NCI-H446 treated with DMSO at 0.1 percent for 48 hours (cell line): ENCODE results near the gene CDK4.

Experiments
- DNase-seq: peaks from one replicate; lab custom pipeline; 2025; lab: John Stamatoyannopoulos, UW

CDK4 gene

DNA sequence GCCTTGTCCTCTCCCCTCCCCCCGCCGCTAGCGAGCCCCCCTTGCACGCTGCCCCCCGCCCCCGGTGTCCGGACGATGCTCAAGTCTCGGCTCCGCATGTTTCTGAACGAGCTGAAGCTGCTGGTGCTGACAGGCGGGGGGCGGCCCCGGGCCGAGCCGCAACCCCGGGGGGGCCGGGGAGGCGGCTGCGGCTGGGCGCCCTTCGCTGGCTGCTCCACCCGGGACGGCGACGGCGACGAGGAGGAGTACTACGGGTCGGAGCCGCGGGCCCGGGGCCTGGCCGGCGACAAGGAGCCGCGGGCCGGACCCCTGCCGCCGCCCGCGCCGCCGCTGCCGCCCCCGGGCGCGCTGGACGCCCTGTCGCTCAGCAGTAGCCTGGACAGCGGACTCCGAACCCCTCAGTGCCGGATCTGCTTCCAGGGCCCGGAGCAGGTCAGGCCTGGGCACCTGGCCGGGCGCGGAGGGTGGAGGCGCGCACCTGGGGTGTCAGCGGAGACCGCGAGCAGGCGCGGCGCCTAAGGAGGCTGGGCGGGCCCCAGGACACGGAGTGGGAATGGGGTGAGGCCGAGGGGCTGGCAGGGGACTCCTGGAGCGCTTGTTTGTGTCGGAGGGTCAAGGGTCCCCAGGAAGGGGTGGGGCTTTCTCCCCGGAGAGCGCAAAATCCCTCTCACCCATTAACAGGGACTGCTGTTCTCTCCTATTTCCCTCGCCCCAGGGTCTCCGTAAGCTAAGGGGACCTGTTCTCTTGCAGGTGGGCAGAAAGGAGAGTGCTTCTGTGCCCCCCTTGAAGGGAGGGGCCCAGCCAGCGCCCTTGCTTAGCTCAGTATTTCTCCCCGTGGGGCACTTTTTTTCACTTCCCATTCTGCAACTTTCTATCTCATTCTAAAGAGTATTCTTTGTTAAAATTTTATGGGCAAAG, 3.6 kb upstream of the CDK4 start:
- DNase-seq = no peak

DNA sequence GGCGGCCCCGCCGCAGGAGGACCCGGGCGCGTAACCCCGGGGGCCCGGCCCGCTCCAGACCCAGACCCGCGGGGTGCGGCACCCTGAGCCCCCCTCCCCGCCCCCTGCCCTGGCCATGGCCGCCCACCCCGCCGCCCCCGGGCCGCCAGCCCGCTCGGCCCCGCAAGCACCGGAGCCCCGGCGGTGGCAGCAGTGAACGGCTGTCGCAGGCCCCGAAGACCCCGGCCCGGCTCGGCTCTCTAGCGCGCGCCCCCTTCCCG, 3.0 kb upstream of the CDK4 start:
- DNase-seq = no peak

DNA sequence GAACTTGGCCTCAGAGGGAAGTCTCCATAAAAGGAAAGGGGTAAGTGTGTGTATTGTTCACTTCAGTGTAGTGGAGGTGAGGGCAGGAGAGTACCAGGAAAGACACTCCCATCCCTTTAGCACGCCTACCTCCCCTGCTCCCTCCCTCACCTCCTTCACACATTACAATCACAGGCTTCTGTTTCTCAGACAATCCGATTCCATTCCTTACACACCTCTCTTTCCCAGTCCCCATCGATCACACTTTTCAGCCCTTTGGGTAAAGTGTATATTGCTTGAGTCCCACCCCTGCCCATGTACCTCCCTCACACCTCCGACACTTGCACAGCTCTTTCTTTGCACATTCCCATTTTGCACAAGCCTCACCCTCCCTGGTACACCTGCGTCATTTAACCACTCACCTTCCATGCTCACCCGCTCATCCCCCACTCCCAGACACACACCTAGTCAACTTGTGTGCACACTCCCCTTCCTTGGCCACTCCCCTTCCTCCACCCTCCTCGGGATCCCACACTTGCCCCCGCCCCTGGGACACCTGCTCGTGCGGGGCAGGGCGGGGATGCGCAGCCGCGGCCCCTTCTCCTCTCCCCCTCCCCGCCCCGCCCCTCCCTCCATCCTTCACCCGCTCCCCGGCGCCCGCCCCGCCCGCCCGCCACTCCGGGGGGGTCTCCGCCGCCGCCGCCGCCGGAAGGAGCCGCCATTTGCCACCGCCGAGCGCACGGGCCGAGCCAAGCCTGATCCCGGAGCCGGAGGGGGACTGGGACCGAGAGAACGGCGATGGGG, 2.5 kb upstream of the CDK4 start, which contains the start of gene MARCHF9:
TSS of gene MARCHF9 (plus strand) at position 693 of the 783 bp plus-strand sequence. CDS start 426 bp downstream, outside the sequence.
- DNase-seq = no peak

DNA sequence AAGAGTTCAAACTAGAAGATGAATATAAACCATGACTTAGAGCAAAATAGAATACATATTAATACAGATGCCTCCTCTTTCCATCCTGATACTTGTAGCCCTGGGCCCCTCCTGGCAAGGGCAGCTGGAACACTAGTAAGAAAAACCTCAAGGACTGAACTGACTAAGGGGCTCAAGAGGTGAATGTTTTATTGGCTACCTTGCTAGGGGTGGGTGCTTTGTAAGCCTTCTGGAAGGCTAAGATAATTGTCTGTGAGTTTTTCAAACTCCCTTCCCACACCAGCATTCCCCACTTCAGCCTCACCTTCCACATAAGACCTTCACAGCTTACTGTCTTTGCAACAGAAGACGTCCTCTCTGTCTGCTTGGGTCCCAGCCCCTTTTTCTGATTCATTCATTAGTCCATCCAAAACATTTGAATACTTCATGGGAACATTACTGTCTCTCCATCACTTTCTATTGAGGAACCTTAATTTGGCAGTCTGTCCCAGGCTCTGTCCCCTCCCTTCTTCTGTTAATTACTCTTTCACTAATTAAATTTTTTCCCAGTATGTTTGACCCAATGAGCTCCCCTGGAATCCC, 1.7 kb upstream of the CDK4 start:
- no peak for DNase-seq

DNA sequence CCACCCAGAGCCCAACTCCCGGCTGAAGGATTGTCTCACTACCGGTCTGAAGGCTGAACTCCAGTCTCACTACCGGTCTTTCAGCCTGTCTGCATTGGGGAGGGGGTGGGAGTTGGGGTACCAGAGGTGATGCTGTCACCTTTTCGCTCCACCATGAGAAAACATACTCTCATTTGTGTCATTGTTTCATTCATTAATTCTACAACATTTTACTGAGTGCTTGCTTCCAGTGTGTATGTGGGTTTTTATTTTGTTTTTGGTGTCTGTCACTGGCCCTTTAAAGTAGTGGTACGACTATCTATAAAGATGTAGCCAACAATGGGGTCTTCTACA, 524 bp upstream of the CDK4 start:
- no peak for DNase-seq

DNA sequence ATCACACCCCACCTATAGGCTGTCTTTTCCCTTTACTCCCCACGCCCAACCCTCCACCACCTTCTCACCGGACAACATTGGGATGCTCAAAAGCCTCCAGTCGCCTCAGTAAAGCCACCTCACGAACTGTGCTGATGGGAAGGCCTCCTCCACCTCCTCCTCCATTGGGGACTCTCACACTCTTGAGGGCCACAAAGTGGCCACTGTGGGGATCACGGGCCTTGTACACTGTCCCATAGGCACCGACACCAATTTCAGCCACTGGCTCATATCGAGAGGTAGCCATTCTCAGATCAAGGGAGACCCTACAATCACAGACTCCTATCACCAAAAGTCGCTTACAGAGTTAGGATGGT, 700 bp downstream of the CDK4 start:
- DNase-seq = no peak

DNA sequence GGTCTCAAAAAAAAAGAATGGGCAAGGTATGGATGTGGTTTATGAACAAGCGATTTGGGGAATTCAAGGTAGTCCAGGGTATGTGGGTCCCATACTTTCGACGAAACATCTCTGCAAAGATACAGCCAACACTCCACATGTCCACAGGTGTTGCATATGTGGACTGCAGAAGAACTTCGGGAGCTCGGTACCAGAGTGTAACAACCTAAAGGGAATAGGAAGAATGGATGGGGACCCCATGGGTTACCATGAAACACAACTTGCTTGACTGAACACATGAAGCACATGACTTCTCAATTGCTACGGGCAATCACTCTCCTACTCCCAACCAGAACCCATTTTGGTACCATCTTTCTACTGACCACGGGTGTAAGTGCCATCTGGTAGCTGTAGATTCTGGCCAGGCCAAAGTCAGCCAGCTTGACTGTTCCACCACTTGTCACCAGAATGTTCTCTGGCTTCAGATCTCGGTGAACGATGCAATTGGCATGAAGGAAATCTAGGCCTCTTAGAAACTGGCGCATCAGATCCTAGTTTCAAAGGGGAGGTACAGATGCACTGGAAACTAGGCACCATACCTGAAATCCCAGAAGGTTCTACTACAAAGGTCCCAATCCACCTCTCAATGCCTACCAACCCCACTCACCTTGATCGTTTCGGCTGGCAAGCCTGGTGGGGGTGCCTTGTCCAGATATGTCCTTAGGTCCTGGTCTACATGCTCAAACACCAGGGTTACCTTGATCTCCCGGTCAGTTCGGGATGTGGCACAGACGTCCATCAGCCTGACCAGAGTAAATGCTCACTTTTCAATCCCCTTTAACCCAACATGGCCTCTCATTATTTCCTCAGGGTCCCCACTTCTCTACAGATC, 1.3 kb downstream of the CDK4 start:
- DNase-seq = no peak

DNA sequence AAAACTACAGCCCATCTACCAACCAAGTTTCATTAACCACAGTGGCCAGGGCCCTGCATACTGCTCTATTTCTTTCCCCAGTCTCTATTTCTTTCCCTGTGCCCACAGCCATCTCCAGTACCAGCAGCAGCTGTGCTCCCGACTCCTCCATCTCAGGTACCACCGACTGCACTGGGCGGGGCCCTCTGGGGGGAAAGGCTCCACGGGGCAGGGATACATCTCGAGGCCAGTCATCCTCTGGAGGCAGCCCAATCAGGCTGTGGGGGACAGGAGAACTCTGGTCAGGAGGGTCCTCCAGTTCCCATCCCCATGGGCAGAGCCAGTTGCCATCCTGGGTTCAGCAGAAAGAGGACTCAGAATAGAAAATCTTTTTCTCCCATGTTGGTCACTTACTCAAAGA, 3.0 kb downstream of the CDK4 start:
- no peak for DNase-seq

DNA sequence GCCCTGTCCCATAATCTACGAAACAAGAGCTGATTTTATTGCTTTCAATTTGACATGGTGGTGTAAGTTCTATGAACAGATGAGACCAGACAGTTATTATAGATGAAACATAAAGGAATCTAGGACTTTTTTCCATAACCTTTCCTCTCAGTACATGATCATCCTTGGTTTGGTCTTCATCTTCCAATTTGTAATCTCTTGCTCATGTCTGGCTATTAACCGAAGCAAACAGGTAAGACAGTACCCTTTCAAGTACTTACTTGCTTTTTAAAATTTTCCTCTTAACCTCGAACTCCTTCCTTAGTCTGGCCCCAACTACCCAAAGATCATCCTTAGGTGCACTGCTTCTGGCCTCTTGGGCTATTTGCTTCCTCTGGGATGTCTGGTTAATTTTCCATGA, 6.1 kb downstream of the CDK4 start:
- DNase-seq = no peak

DNA sequence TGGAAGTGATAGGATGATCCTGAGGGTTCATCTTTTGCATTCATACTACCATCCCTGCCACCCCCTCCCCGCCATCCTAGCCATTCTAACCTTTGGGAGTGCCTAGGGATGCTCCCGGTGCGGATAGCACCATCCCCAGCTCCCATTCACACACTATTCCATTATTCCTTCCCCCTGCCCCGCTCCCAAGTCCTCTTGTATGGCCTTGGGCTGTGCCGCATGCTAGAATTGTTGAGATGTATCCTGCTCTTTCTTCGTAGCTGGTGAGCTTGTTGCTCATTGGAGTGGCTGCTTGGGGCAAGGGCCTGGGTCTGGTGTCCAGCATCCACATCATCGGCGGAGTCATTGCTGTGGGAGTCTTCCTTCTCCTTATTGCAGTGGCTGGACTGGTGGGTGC, 6.6 kb downstream of the CDK4 start:
- no peak for DNase-seq

DNA sequence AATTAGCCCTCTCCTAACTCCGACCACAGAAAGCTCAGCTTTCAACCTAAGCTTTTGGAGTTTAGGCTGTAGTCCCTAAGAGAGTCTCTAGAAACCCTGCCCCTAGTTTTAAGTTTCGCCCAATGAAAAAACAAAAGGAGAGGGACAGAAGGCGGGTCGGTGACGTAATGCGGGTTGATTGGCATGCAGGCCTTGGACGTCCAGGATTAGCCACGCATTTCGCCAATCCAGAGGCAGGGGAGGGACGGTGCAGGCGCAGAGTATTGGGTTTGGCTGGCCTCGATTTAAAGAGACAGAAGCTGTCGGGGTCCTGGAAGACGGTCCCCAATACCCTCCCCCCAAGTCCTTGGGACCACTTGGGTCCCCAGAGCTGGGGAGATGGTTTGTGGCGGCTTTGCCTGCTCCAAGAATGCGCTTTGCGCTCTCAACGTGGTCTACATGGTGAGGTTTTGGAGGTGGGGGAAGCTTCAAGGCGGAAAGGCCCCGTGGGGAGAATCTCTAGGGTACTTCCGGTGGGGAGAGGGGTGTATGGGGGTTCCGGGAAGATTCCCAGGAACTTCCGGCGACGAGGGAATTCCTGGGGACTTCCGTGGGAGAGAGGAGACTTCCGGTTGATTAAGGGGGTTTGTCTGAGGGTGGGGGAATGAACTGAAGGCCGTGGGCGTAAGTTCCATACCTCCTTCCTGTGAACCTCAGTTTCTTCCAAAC, 7.2 kb downstream of the CDK4 start, which contains the start of gene TSPAN31:
TSS of gene TSPAN31 (plus strand) at position 263 of the 708 bp plus-strand sequence. CDS start at position 379, 116 bp downstream.
- peak; percentile 96 for DNase-seq

DNA sequence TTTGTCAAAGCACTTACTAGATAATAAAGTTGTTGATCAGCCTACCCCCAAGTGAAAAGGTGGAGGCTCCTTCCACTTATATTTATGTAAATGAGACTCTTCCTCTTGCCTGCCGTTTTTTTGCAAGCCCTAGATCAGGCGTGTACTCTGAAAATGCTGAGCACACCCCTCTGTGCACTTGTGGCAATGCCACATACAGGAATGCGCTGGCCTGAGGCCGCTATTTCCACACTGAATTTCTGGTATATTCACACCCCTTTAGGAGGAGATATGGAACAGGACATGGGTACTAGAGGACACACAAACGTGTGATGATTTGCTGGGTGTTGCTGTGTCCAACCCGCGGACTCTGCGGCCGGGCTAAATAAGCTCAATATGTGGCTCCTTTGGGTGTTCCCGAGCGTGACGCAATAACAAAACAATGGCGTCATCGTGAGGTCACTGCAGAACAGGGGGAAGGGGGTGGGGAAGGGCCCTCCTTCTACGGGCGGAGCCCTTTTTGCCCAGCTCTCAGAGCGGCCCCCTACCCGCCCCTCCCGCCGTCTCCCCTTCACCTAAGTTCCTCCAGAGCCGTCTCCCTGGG, 7.8 kb downstream of the CDK4 start:
- DNase-seq = no peak

DNA sequence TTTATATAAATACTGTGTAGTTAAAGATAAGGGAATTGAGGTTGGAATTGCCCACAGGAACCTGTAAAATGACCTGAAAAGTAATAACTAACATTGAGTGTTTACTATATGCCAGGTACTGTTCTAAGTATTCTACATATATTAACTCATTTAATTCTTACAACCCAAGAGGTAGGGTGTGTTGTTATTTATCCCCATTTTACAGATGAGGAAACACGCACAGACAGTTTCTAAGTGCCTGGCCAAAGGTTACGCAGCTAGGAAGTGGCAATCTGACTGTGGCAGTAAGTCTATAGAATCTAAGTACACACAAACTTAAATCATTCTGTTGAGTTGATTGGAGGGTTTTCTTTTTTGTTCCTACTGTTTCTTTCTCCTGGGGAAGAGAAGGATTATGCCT, 8.3 kb downstream of the CDK4 start:
- no peak for DNase-seq

DNA sequence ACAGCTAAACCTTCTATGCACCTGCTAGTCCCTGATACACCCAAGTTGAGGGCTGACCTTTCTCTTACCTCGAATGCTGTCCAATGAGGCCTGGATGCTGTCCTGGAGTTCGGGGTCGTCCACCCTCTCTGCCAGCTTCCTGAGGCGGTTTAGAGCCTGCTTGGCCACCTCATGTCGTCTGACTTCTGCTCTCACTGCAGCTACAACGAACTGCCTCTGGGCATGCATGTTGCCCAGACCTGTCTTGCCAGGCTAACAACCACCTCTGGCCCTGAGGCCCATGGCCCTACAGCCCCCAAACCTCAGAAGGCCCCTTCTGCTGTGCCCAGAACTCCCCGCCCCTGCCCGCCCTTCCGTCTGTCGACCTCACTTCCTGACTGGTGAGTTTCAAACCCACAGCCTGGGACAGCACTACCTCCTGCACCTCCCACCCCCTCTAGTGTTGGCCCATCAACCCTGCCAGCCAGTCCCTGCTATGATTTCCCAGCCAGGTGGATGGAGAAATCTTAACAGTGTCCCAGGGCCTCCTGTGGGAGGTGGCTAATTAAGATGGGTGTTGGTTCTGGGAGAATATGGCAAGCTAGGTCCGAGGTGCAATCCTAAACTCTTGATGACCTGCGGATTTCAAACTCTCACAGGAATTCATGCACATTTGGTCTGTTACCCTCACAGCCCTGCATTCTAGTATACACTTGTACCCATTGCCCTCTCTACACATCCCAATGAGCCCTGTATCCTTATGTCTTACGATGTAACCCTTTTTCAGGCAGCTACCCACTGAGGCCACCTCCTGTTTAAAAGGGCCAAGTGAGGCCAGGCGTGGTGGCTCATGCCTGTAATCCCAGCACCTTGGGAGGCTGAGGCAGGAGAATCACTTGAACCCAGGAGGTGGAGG, 10.0 kb downstream of the CDK4 start:
- no peak for DNase-seq

DNA sequence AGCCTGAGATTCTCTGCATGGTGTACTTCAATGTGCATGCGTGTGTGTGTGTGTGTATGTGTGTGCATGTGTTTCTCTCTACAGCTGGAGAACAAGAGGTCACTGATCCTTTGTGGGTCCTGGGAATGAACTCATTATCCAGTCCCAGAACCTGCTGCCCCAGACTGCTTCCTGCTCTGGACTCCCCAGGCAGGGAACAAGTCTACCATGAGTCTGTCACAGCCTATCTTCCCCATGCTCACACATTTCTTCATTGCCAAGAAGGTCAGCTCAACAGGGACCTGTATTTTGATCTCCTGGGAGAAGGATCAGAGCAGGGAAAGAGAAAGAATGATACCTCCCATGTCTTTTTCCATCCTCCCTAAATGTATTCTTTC, 10.7 kb downstream of the CDK4 start:
- no peak for DNase-seq

DNA sequence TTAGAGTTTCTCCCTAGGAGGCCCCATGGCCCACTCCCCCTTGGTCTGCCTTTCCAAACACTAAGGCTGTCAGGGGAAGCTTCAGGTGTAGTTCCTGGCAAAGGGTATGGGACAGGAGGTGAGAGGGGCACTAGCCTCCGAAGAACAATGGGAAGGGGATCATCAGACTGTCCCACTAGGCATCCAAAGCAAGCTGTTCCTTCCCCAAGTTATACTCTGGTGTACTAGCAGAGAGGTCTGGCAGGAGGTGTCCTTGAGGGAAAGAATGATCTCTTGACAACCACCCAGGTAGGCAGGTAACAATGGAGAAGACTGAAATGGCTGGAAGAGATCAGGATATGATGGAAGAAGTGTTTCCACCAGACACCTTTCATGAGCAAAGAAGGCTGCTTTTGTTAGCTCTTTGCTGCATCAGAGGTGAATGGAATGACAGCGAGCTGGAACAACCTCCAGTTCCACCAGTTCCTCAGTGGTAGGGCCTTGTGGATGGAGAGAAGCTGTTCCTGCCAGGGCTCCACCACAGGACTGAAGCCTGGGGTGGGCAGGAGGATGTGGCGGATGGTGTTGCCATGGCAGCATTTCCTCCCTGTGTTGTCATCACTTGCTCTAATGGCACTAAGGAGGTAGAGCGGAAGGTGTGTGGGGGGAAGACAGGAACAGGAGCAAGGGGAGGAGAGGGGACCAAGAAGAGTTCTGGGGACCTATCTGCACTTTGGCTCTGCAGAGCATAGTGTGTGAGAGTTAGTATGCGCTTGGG, 11.3 kb downstream of the CDK4 start:
- DNase-seq = no peak

DNA sequence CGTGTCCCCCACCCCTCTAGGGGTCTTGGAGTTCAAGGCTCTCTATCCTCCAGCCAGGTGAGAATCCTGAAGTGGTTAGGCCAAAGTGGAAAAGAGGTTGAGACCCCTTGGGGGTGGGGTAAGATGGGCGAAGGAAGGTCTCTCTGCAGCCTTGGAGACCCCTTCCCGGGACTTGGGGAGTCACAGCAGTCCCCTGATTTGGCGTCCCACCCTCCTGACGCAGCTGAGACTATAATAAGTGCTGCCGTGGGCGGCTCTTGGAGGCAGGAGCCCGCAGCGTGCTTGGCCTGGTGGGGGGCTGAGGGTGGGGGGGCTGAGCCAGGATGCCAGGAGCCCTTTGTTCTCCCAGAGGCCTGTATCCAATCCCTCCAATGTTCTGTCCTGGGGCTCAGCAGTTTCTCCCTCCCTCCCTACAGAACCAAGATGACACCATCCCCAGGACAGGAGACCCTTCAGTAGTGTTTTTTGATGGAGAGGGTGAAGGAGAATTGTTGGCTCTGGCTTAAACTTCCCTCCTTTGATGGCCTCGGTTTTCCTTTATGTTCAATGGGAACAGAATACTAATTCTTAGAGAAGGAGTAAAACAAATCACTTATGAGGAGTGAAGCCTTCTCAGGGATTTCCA, 12.1 kb downstream of the CDK4 start:
- DNase-seq = no peak

DNA sequence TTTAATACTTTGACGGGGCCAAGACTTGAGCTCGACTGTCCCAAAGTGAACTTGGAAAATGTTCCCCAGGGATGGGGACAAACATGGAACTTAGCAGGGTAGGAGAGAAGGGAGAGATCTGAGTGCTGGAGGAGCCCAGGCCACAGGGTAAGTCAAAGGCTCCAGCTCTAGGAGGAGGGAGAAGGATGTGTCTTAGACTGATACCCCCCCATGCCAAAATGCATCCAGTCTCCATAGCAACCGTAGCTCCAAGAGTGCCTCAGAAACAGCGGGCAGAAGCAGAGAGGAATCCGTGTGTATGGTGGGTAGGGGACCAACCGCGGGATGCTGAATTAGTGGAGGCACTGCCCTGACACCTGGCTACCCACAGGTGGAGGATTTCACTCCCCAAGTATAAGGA, 12.7 kb downstream of the CDK4 start:
- no peak for DNase-seq

DNA sequence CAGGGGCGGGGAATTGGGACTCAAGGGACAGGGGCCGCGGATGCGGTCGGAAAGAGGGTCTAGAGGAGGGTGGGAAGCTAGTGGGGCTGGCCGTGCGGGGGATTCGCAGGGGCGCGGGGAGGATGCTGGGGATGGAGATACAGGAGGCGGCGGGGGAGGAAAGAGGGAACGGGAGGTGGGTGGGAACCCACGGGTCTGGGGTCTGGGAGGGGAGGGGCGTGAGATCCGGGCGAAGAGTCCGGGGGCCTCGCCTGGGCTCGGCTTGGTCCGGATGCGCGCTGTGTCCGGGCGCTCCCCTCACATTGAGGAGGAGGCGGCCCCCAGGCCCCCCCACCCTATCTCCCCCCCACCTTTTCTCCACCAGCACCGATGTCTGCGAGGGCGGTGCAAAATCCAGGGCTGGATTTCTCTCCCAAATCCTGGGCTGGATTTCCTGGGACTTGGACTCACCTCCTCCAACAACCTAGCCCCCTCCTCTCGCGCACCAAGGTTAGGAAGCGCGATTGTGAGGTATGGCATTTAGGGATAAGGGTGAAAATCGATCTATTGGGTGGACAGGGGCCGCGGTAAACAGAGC, 13.4 kb downstream of the CDK4 start, which contains the start of gene AGAP2:
TSS of gene AGAP2 (minus strand) at position 82 of the 577 bp plus-strand sequence. CDS start 496 bp downstream, outside the sequence.
- no peak for DNase-seq
